GM21390 (cell line): ENCODE results near the gene DENND1A.

ENCODE experiments used
- ATAC-seq: cut with Tn5 transposase; IDR thresholded peaks from one replicate; pipeline ENCODE4 v1.9.1; 2021; ENCODE audit not compliant: unreplicated experiment

DENND1A gene

DNA sequence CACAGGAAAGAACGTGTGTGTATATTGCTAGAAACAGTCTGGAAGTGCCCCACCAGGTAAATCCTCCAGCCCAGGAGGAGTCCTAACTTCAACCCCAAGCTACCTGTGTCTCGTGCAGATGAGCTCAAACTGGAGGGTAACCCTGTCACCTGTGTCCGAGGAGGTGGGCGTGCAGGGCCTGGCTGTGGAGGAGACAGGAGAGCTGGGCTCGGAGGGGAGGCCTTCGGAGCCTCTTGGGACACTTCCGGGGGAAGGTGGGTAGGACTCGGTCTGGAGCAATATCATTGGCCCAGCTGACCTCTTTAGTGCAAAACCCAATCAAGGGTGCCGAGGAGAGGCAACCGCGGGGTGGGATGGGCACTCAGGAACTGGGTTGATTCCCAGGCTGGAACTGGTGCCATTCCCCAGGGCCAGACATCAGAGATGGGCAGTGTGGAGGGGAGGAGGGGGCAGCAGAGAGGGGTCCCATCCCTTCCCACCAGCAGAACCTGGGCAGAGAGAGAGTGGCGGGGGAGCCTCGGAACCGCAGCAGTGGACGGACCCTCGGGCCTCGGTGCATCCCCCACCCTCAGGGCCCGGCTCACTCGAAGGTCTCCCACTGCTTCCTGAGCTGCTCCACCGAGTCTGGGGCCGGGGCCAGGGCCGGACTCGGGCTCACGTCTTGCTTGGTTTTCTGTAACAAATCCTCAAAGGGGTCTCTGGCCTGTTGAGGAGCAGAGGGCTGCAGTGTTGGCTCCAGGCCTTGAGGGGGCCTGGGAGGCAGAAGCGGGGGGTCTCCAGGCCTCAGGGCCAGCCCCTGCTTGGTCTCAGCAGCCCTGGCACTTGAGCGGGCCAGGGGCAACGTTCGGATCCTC is 548.8 kb downstream of the DENND1A start:
- no peak for ATAC-seq

DNA sequence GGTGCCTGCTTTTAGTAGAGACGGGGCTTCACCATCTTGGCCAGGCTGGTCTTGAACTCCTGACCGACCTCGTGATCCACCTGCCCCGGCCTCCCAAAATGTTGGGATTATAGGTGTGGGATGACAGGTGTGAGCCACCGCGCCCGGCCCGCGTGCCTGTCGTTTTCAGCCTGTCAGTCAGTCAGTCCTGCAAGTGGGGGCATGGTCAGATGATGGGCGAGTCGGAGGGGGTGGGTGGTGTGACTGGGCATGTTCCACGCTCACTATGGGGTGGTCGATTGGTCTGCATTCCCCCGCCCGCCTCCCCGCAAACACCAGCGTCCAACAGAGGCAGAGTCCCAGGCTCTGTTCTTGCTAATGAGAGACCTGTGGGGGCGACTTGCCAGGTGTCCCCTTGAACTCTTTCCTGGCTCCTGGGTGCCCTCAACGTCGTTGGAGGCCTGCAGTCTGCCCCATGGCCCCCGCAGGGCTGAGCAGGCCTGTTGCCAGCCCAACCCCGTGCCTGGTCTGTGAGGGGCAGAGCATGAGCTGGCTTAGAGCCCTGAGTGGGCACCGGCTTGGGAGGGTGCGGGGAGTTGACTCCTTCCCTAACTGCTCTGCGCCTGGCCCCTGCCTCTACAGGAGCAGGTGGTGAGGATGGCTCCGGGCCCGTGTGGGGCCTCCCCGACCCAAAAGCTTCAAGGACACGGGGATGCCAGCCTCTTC is 550.8 kb downstream of the DENND1A start:
- ATAC-seq: no peak

DNA sequence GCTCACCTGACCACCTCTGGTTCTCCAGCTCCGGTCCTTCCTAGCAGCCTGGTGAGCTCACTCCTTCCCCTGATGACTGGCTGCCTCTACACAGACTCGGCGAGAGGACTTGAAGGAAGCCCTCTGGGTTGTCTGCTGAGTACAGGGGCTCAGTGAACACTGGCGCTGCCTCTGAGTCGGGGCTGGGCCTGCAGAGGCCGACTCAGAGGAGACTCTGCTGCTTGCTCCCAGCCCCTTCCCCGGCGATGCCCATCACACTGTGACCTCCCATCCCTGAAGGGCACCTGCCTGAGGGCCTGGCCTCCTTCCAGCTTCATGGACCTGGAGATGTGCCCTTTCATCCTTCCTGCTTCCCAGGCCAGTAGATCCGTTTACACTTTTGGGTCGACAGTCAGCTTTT is 551.9 kb downstream of the DENND1A start:
- ATAC-seq: no peak

DNA sequence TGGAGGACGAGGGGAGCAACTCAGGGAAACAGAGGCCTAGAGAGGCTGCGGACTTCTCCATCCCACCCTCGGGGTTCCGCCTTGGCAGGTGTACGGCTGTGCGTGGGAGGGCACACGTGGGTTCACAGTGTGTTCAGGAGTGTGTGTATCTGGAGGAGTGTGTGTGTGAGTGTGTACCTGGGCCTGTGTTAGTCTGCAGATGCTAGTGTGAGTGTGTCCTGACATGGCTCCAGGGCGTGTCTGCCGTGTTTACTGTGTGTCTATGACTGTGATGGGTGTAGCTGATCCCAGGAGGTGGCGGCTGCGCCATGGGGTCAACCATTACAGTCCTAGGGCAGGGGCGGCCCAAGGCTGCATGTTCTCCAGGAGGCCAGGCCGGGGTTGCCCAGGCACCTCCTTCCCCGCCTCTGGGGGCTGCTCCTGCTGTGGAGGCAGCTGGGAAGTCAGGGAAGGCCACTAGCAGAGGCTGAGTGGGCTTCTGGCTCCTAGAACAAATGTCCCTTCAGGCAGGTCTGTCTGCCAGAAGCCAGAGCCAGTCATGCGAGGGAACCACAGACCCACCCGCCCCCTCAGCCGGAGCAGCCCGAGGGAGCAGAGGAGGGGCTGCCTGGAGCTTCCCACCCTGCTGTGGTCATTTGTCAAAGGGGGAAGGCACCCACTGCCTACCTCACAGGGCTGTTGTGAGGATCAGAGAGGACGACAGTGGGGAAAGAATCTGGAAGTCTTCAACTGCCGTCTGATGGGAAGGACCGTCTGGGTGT is 552.5 kb downstream of the DENND1A start:
- ATAC-seq: no peak

DNA sequence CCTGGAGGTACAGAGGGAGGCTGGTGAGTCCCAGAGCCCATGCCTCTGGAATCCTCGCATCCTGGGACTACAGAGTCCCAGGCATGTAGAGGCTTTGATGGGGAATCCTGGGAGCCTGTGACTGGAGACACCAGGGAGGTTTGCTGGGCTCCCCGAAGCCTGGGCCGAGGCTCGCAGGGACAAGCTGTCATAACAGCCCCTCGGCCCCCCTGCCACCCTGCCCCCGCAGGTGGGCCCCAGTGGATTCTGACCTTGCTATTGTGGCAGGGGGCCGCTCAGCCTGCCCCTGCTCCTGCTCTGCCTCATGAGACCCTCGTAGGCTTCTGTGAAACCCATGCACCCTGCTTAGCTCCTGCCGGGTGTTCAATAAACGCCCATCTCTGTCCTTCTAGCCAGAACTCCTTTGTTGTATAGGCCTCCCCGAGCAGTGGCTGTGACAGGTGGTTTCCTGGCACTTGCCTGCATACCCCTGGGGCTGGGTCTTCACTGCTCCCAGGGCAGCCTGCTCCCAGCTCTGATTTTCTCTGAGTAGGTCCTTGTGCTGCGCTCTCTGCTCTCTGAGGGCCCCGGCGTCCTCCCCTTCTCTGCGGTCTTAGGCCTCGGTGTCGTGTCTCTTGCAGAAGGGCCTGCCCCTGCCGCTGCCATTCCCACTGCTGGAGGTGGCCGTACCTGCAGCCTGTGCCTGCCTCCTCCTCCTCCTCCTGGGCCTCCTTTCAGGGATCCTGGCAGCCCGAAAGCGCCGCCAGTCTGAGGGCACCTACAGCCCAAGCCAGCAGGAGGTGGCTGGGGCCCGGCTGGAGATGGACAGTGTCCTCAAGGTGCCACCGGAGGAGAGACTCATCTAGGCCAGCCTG is 553.5 kb downstream of the DENND1A start:
- ATAC-seq: no peak

DNA sequence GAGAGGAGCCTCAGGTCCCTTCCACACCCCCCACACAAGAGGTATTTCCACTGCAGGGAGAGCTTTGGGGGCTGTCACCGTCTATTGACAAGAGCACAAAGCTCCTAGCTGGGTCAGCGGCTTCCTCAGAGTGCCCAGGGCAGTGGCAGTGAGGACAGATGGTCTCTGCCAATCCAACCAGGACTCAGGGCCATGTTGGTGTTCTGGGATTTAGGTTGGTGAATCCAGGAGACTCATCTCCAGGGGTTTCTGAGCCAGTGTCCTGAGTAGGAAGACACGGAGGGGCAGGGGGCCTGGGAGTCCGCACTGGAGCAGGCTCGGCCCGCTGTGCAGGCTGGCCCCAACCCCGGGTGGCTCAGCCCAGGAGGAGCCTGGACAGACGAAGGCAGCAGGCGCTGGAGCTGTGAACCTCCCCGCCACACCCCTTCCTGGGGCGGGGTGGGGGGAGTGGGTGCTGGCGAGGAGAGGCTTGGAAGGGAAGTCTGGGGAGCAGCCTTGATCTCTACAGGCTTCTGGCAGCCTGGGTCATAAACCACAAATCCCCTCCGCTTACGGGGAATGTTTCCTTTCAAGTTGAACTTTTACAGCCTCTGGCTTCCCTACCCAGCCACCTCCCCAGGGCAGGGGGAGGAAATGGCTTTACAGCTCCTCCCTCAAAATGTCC is 554.3 kb downstream of the DENND1A start:
- ATAC-seq: no peak

DNA sequence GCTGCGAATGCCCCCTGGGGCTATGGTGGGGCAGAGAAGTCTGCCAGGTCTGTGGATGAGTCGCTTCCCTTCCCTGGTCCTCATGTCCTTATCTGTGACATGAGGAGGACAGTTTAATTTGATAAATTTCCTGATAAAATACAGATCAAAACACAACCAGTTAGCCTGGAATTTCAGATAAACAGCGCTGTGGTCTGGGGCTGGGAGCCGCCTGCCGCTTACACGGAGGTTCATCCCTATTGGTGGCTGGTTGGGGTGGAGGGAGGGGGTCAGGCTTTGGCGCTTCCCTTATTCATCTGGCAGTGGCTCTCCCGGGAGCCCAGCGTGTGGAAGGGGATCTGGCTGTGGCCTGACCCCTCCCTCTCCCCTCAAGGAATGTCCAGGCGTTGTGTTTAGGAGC is 556.0 kb downstream of the DENND1A start:
- no peak for ATAC-seq

DNA sequence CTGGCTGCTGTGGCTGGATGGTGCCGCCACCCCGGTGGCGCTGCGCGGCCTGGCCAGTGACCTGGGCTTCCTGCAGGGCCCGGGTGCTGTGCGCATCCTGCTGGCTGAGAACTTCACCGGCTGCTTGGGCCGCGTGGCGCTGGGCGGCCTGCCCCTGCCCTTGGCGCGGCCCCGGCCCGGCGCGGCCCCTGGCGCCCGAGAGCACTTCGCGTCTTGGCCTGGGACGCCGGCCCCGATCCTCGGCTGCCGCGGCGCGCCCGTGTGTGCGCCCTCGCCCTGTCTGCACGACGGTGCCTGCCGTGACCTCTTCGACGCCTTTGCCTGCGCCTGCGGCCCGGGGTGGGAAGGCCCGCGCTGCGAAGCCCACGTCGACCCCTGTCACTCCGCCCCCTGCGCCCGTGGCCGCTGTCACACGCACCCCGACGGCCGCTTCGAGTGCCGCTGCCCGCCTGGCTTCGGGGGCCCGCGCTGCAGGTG is 556.4 kb downstream of the DENND1A start:
- ATAC-seq: no peak

DNA sequence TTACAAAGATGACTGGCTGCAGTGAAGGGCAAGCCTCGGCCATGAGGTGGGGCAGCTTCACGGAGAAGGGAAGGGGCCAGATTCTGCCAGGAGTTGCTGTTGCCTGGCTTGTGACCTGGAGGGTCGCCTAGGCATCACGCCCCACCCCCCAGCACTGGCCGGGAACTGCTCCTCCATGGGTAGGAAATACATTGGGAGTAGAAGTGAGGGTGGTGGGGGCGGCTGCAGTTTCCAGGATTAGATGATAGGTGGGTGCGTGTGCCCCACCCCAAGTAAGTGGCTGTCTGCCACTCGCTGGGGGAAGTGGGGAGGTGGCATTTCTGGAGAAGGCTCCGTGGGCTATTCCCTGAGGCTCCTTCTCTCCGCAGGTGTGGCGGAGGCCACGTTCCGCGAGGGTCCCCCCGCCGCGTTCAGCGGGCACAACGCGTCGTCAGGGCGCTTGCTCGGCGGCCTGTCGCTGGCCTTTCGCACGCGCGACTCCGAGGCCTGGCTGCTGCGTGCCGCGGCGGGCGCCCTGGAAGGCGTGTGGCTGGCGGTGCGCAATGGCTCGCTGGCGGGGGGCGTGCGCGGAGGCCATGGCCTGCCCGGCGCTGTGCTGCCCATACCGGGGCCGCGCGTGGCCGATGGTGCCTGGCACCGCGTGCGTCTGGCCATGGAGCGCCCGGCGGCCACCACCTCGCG is 557.0 kb downstream of the DENND1A start:
- ATAC-seq: no peak

DNA sequence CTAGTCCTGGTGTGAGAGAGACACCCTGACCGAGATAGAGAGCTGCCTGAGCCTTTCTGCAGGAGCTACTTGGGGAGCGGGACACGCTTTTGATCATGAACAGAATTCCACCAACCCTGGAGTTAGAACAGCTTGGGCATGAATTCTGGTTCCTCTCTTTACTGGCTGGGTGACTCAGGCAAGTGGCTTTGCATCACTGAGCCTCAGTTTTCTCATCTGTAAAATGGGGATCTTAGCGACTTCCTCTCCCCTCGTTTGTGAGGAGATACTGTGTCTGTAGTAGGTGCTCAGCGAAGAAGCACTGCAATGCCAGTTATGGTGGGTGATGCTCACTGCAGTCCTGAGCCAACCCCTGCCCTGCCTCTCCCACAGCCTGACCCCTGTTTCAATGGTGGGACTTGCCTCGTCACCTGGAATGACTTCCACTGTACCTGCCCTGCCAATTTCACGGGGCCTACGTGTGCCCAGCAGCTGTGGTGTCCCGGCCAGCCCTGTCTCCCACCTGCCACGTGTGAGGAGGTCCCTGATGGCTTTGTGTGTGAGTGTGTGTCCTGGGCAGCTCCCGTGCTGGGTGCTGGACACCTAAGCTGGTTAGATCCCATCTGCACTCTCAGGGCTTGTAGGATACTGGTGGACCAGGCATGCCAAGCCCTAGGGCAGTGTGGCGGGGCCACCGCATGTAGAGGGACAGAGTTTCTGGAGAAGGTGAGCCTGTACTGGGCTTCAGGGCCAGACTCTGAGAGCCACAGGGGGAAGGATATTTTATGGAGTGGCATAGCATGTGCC is 557.9 kb downstream of the DENND1A start:
- ATAC-seq: no peak

DNA sequence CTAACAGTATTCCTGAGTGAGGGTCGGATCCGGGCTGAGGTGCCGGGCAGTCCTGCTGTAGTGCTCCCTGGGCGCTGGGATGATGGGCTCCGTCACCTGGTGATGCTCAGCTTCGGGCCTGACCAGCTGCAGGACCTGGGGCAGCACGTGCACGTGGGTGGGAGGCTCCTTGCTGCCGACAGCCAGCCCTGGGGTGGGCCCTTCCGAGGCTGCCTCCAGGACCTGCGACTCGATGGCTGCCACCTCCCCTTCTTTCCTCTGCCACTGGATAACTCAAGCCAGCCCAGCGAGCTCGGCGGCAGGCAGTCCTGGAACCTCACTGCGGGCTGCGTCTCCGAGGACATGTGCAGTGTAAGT is 558.7 kb downstream of the DENND1A start:
- ATAC-seq: no peak

DNA sequence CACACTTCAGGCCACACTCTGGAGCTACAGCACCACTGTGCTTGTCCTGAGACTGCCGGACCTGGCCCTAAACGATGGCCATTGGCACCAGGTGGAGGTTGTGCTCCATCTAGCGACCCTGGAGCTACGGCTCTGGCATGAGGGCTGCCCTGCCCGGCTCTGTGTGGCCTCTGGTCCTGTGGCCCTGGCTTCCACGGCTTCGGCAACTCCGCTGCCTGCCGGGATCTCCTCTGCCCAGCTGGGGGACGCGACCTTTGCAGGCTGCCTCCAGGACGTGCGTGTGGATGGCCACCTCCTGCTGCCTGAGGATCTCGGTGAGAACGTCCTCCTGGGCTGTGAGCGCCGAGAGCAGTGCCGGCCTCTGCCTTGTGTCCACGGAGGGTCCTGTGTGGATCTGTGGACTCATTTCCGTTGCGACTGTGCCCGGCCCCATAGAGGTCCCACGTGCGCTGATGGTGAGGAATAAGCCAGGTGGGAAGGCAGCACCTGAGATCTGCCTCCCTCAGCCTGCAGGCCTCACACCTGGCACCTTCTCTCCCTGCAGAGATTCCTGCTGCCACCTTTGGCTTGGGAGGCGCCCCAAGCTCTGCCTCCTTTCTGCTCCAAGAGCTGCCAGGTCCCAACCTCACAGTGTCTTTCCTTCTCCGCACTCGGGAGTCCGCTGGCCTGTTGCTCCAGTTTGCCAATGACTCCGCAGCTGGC is 559.2 kb downstream of the DENND1A start:
- ATAC-seq: no peak

DNA sequence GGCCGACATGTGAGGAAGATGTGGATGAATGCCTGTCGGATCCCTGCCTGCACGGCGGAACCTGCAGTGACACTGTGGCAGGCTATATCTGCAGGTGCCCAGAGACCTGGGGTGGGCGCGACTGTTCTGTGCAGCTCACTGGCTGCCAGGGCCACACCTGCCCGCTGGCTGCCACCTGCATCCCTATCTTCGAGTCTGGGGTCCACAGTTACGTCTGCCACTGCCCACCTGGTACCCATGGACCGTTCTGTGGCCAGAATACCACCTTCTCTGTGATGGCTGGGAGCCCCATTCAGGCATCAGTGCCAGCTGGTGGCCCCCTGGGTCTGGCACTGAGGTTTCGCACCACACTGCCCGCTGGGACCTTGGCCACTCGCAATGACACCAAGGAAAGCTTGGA is 559.8 kb downstream of the DENND1A start:
- ATAC-seq: no peak

DNA sequence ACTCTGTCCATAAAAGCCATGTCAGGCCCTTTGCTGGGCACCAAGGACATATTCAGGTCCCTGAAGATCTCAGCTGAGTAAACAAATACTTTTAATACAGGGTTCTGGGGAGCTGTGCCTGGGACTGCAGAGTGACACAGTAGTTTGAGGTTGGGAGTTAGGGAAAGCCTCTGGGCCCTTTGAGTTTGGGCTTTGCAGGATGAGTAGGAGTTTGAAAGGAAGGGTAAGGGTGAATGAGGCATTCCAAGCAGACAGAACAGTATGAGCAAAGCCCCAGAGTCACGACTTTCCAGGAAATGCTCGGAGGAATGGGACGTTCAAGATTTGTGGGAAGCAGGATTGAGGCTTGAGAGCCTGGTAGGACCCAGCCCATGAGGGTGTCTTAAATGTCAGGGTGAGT is 560.6 kb downstream of the DENND1A start:
- ATAC-seq: no peak

DNA sequence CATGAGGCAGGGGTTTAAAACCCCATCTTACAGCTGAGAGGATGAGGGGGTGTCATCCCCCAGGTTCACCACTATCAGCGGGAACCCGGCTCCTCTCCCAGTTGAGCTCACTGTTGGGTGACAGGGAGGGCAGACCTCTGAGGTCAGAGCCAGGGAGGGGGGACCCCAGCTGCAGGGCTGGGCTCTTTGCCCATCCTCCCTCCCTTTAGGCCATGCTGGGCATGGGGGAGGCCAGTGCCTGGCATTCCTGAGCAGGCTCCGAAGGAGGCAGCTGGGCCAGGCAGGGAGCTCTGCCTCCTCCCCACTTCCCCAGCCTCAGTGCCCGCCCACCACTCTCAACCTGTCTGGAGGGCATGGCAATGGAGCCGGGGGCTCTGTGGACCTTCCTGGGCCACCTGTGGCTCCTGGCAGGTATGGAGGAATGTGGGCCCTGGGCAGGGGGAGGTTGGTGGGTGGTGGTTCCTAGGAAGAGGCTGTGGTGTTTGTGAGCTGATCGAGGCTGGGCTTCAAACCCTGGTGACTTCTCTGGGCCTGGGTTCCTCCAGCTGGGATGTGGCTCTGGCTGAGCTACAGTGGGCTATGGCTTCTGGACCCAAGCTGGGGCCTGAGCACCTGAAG is 561.3 kb downstream of the DENND1A start:
- ATAC-seq: no peak

DNA sequence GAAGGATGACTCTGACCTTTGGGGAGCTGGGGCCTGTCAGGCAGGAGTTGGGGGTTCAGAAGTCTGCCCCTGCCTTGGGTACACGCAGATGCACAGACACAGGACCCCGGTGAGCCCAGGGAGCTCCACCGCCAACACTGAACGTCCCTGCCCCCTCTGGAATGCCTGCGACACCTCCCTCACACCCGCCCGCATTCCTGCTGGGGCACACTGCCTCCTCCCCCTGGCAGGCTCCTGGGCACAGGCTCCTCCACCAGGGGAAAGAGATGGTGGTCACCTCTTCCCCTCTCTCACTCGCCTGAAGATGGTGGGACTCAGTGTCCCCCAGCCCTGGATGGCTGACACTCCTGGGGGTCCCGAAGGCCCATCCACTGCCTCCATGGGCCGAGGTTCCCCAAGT is 561.9 kb downstream of the DENND1A start:
- ATAC-seq: no peak

DNA sequence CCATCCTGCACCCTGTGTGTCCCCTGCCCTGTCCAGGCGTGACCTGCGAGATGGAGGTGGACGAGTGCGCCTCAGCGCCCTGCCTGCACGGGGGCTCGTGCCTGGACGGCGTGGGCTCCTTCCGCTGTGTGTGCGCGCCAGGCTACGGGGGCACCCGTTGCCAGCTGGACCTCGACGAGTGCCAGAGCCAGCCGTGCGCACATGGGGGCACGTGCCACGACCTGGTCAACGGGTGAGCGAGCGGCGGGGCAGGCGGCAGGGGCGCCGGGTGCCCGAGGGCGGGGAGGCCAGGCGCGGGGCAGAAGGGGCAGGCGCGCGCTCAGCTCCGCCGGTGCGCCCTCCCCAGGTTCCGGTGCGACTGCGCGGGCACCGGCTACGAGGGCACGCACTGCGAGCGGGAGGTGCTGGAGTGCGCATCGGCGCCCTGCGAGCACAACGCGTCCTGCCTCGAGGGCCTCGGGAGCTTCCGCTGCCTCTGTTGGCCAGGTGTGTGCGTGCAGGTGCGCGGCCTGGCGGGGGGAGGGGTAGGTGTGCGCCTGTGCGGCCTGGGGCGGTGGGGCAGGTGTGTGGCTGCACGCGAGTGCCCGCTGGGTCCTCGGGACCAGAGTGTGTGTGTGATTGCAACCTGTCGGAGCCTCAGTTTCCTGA is 563.9 kb downstream of the DENND1A start:
- no peak for ATAC-seq
